HG03097 (cell line): ENCODE data around the gene HIPK2.

Experiments used
- ATAC-seq: cut with Tn5 transposase; IDR thresholded peaks from one replicate; pipeline ENCODE4 v1.9.1; 2021; ENCODE audit not compliant: unreplicated experiment, low FRiP score

HIPK2 gene

DNA sequence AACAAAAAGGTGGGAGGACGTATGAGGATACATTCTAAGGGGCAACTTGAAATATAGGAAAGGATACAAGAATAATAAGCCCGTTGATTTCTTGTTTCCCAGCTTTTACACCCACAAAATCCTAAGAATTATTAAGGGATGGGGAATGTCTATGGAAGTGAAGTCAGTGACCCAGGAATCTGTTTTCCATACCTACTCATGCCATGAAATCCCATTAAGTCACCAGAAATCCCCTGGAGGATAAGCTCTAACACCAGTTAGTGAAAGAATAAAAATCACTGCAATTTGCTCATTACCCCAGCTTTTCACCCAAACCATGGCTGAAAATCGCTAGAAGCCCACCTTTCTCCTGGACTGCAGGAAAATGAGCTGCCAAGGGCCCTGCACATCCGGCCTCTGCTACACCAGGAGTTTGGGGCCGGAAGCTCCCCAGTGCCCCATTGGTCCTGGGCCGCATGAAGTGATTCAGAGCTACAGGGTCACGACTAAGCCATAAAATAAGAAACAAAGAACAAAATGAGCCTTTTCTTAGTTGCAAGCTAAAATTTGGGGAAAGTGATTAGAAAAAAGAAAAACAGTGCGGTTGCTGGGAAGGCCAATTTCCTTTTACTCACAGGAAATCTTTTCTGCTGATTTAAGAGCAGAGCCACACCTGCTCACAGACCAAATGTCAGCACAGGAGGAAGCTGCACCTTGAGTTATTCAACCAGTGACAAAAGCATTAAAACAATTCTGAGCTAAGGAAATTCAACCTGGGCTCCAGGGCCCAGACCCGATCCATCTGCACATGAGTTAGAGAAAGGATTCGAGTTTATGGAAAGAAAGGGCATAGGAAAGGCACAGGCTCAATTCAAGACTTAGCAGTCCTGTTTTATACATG is 40.3 kb downstream of the HIPK2 start:
- no peak for ATAC-seq

DNA sequence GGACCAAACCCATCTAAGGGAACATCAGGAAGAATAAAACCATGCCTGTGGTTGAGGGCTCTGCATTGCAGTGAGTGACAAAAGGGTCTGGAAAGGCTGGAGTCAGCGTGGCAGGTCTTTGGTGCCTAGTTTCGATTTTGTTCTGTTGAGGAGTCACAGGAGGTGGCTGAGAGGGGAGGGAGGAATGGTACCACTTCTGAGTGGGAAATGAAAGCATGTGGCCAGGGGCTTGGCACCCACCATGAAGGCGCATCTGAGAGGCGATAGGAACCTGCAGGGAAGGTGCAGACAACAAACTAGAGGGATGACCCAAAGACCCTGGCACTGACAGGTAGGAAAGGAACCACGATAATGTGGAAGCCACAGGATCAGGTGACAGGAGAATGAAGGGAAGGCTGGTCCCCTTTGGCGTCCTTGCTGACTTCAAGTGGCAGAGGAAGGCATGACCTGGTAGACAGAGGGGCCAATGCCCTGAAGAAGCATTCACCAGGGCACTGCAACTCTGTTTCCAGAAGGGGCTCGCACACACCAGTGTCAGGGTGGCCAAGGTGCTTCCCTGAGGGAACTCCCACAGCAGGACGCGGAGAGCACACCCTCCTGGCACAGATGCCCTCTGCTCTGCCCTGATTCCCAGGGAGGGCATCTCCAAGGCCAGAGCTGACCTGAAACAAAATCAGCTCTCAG is 41.7 kb downstream of the HIPK2 start:
- no peak for ATAC-seq

DNA sequence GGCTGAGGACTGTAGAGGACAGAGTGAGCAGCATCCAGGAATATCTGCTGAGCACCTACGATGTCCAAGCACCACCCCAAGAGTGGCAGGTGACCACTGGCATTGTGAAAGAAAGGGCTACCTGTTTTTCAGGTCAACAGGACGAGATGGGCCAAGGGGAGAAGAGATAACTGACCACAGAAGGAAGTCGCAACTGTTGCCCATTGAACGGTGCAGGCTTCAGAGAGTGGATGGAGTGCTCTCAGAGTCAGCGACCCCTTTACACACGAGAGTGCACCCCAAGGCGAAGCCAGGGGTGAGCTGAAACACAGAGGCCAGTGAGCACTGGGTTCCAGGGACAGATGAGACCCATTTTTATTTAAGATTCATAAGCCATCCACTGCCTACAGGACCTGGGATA is 42.3 kb downstream of the HIPK2 start:
- no peak for ATAC-seq

DNA sequence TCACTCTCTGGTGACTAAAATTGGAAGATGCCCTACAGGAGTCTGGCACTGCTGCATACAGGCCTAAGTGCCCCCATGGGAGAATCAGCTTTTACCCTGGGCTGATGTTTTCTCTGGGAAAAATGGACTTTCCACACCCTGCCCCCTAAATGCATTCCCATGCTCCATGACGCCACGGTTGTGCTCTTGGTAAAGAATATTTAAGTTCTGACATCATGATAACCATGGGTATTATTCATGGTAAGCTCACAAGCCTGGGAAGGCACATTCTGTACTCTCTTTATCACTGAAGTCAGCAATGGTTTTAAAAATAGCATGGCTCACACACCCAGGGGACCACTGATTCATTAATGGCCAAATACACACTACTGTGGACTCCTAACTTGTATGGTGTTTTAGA is 43.4 kb downstream of the HIPK2 start:
- ATAC-seq: no peak

DNA sequence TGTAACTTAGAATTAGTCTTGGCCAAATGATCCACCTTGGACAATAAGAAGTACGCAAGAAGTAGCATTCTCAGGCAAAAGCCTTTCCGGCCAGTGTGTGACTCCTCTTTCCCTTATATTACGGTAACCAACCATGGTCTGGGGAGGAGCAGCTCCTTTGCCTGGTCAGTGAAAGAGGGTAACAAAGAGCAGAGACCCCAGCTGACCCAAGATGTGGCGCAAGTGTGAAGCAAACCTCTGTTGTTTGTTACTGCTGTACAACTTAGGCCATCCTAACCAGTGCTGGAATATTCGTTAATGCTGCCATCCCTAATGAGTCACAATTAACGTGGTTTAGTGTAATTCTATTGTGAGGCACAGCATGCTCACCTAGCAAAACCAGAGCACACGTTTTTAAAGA is 44.0 kb downstream of the HIPK2 start:
- no peak for ATAC-seq

DNA sequence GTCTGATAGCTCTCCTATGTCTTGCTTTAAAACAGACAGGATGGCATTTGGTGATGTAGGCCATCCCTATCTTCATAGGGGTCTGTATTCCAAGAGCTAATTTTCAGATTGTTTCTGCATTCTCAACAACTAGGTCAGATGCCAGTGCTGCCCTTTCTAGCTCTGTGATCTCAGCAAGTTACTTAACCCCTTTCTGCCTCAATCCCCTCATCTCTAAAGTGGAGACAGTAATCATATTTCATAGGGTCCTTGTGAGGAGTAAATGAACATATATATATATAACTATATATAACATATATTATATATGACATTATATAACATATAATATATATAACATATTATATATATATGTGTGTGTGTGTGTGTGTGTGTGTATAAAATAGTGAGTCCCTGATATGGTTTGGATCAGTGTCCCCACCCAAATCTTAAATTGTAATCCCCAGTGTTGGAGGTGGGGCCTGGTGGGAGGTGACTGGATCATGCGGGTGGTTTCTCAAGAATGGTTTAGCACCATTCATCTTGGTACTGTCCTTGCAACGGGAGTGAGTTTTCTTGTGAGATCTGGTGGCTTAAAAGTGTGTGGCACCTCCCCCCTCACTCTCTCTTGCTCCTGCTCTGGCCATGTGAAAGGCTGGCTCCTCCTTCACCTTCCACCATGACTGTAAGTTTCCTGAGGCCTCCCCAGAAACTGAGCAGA is 45.2 kb downstream of the HIPK2 start:
- no peak for ATAC-seq

DNA sequence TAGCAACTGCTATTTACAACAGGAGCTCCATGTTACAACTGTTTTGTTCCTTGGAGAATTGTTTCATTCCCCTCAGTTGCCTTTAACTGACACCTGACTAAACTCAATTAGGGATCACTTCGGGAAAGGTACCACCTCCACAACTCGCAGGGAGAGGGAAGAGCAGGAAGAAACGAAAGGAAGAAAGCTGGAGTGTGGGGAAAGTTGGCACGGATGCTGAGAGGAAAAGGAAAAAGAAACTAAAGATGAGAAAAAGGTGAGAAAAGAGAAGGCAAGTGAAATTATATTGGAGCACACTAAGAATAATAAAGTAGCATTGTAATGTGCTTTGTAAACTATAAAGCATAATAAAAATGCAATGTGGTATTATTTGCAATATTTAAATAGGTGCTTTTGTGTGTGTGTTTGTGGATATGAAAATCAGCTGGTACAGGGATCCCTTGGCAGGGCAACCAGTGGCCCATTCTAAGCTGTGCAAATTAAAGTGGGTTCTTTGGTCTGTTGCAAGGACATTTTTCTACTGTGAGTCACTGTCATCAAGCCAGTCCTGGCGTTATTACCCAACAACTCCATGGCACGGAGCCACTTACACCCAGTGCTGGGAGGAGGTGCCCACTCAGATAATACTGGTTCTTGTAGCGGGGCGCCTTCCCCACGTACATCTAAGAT is 45.9 kb downstream of the HIPK2 start:
- ATAC-seq: no peak

DNA sequence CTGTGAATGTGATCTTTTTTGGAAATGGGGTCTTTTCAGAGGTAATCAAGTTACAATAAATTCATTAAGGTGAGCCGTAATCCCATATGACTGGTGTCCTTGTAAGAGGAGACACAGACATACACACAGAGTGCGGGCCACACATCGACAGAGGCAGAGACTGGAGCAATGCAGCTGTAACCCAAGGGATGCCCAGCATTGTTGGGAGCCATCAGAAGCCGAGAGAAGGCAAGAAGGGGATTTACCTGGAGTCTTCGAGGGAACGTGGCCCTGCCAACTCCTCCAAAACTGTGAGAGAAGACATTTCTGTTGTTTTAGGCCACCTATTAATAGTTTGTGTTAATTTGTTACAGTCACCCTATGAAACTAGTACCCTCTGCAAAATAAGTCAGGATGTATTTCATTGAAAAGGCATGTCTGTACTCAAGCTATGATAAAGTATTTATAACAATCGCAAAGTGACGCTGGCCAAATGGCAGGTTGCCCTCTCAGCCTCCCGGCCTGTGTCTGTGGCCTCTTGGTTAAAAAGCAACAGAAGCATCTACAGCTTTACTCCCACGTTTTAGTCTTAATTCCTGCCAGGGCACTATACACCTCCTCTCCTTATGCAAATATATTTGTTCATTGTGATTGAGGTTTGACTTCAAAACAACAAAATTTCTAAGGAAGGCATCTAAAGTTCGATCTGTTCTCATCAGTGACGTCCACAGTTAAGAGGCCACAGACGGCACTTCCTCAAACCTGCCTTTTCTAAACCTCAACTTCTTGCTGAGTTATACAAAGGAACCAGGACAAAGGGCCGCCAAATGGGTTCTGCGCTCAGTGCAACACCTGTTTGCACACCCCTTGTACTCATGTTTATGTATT is 46.8 kb downstream of the HIPK2 start:
- peak; percentile 59 for ATAC-seq

DNA sequence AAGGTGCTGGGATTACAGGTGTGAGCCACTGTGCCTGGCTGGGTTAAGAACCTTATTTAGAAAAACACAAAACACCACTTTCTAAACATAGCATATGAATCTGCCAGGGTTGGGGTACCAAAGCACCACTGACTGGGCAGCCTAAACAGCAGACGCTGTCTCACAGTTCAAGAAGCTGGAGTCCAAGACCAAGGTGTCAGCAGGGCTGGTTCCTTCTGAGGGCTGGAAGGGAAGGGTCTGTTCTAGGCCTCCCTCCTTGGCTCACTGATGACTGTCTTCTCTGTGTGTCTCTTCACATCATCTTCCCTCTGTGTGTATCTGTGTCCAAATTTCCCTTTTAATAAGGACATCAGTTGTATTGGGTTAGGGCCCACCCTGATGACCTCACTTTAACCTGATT is 49.6 kb downstream of the HIPK2 start:
- no peak for ATAC-seq

DNA sequence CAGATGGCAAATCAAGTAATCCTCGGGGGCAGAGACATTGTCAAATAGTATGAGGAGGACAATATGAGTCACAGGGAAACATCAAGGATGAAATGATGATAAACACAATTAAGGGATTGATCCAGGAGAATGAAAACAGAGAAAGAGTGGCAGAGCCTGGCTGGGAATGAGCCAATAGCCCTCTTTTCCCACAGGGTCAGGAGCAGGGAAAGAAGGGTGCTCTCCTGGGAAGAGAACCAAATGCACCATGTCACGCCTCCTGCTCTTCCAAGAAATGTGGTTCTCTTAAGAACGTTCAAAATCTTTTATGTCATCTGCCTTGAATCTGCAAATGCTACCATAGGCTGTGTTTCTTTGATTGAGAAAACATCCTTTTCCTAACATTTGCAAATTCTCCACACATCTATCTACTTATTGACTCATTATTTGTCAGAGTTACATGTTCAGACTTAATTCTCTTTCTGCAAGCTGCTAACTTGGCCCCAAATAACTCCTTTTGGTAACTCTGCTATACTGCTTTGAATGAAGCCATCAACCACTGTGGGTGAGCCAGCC is 50.6 kb downstream of the HIPK2 start:
- ATAC-seq: no peak

DNA sequence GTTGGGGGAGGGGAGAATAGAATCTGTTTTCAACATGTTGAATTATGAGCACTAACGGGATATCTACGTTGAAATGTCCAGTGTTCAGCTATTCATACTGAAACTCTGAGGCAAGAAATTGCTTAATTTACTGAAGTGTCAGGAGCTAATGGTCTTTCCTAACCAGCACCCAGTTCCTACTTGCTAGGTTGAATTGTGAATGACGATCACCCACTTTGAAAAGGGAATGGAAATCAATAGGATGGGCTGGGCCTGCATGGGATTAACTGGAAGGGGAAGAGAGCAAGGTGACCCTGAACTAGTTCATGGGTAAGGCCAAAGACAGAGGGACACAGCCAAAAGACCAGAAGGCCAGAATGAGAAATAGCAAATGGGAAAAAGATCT is 51.3 kb downstream of the HIPK2 start:
- ATAC-seq: no peak

DNA sequence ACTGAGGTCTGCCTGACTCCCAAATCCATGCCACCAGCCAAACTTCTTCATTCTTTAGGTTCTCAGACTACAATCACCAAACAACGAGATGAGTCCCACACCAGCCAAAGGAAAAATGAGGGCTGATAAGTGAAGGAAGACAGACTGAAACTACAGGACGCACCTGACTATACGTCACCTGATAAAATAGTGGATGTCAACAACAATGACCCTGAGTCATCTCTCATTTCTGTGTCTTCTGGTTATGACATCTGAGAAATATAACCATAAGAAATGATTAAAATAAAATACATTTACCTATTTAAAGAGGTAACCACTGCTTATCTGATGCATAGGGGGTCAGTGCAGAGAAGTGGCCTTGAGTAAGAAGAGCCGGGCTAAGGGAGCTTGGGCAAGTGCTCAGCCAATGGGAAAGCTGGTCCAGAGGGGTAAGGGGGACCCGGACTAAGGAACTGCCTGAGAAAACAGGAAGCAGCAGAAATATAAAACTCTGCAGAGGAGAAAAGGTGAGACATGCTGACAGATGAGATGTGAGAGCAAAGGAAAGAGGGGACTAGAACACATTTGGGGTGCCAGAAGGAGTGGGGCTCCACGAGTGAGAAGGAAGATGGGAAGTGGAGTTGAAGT is 51.8 kb downstream of the HIPK2 start:
- no peak for ATAC-seq

DNA sequence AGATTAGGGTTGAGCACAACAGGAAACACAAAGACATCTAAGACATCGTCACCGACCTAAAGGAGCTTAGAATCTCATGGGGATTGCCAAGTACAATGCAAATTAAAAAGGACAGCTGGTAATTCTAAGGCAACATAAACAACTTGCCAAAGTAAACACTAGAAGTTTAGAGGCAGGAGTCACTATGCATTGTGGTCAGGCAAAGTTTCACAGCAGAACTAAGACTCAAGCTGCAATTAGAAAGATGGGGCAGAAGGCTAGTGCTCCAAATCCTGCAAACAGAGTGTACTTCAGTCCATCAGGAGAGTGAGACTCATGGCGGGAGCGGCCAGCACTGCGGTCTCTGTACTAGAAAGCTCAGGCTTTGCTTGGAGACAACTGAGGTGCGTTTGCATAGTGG is 52.7 kb downstream of the HIPK2 start:
- ATAC-seq: peak; percentile 75

DNA sequence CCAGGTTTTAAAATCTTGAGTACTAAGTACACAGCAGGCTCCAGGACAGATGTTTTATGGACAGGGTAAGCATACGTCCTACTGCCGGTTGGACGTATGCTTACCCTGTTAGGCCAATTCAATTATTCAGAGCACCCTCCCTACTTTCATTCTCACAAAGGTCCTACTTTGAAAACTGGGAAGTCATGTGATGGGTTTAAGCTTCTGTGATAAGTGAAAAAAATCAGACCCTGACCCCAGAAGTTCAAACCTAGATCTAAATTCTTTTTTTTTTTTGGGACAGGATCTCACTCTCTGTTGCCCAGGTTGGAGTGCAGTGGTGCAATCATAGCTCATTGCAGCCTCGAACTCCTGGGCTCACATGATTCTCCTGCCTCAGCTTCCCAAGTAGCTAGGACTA is 55.2 kb downstream of the HIPK2 start:
- ATAC-seq: no peak

DNA sequence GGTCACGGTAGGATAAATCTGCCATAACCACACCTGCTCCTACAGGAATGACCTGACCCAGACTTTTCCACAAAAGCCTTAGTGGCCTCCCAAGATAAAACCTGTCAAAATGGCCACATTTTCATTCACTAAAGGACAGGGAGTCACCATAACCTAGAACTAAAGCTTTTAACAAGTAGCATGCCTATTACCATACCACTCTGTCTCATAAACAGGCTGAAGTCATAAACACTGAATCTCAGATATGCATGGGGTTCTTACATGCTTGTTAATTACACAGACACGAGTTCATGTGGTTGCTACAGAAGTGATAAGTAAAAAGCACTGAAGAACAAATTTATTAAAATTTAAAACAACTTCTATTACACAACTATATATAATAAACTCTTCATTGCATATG is 56.0 kb downstream of the HIPK2 start:
- ATAC-seq: no peak

DNA sequence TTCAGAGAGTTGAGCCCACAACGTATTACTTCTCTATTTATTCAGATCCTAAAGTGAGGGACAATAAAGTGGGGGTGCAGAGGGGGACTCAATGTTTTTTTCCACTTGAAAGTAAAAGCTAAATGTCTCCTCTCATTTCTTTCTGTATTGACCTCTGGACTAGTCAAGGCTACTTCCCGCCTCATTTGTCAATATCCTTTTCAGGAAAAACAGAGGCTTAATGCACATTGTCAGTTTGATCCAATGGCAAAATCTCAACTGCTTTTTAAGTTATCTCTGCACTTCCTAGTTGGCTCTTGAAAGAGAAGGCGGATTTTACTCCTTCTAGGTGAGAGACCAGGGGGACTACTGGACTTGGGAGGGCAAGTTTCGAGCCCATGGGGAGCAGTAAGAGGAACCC is 56.4 kb downstream of the HIPK2 start:
- ATAC-seq: no peak

DNA sequence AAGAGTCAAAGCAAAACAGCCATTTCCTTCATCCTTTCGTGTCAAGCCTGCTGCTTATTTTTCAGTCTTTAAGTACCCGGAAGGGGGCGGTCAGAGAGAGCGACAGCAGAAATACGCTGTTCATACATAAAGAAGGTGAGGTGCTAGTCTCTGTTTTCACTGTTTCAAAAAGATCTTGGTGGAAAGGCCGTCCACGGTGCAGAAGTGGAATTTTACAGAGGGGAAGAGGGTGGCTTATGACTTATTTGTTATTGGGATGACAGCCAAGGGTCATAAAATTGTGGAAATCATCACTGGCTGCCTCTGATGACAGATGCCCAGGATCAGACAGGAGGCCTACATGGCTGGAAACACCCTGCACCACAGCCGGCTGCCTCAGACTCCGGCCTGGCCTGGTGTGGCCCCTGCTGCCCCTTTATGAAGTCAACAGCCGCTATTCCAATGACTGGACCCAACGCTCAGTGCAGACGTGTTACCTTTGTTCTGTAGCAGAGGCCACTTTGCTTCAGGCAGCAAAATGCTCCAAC is 57.0 kb downstream of the HIPK2 start:
- no peak for ATAC-seq

DNA sequence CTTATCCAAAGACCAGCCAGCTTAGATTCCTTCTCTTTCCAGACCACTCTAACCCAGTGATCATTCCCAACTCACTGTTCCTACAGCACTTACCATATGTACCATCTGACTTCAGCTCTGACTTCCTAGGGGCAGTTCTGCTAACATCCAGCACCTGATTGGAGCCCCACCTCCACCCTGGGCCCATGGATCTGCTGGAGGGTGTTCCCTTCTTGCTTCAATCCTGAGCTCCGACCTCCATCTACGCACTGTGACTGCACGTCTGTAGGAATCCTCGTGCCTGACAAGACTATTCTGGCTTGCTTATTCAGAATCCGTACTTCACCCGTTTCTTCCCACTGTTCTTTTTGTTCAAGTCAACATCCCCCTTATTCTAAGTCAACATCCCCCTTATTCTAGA is 57.6 kb downstream of the HIPK2 start:
- no peak for ATAC-seq

DNA sequence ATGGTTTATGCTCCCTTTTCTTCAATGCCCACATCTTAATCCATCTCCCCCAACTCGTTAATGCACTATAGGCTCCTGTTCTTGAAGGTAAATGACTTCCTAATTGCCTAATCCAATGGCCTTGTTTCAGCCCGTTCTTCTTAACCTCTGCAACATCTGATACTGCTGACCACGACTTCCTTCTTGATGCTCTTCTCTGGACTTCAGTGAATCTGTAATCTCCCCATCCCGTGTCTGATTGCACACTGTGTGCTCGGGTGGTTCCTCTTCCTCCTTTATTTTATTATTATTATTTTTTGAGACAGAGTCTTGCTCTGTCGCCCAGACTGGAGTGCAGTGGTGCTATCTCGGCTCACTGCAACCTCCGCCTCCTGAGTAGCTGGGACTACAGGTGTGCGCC is 58.9 kb downstream of the HIPK2 start:
- no peak for ATAC-seq
